Activated naive CD8-positive, alpha-beta T cell (primary cell): ENCODE data around the gene MEG3.

Experiments
- H3K27ac Mint-ChIP-seq: one replicate; pipeline ENCODE4 v1.8.0; 2021; ENCODE audit warnings: mixed read lengths
- H3K27me3 Mint-ChIP-seq: one replicate; pipeline ENCODE4 v1.8.0; 2021; ENCODE audit warnings: mixed read lengths
- H3K36me3 Mint-ChIP-seq: one replicate; pipeline ENCODE4 v1.8.0; 2021; ENCODE audit warnings: mixed read lengths
- H3K4me1 Mint-ChIP-seq: one replicate; pipeline ENCODE4 v1.8.0; 2021; ENCODE audit warnings: low read depth, mixed read lengths
- H3K4me3 Mint-ChIP-seq: one replicate; pipeline ENCODE4 v1.8.0; 2021; ENCODE audit warnings: mild to moderate bottlenecking, mixed read lengths
- H3K9me3 Mint-ChIP-seq: one replicate; pipeline ENCODE4 v1.8.0; 2021; ENCODE audit warnings: low read depth, mixed read lengths

MEG3 gene

GRCh38 chr14:100864960-100865681 is 39.2 kb downstream of the MEG3 start:
- Mint-ChIP-seq H3K36me3 (no peaks in the 10 kb centered on the region), H3K4me1 (no peaks in the 10 kb centered on the region), H3K27me3 (no peaks in the 10 kb centered on the region), H3K27ac (no peak overlapping the region), H3K9me3 (no peaks in the 10 kb centered on the region), H3K4me3 (no peak overlapping the region)

DNA sequence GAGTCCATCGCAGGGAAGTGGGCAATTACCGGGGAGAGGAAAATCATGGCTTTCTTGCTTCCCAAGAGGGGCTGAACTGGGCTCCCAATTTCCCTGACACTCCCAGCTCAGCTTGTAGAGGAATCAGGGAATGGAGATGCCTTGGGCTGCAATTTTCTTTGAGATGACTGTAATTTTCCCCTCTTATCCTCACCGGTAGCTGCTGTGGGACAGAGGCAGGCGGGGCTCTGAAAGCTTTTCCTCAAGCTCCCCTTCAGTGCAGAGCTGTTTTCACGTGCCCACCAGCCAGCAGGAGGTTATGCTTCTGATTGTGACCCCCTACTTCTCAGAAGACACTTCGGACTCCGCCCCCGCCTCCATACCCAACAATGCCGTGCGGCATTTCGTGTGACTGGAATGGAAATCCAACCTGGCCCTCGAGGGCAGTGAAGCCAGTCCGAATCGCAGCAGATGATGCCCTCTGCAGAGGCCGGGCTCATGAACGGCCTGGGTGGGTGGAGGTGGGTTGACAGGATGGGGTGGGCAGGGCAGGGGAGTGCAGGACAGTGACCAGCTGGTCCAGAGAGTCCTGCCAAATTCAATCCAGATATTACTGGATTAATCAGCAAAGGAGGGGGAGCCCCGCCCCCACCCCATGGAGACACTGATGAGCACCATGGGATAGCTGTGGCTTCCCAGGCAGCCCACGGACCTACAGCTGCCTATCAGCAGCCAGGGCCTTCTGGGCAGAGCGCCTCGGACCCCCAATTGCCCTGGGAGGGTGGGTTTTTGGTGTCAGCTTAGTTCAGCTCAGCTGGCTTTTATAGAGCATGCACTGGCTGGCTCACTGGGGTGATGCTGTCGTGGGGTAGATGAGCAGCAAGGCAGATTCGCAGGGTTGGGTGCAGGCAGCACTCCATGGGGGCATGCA is 40.0 kb downstream of the MEG3 start:
- no peaks in the 10 kb centered on the region for H3K9me3 Mint-ChIP-seq
- H3K27me3 Mint-ChIP-seq: no peaks in the 10 kb centered on the region
- H3K27ac Mint-ChIP-seq: no peak overlapping the region
- H3K36me3 Mint-ChIP-seq: no peaks in the 10 kb centered on the region
- no peaks in the 10 kb centered on the region for H3K4me1 Mint-ChIP-seq
- H3K4me3 Mint-ChIP-seq: no peak overlapping the region

GRCh38 chr14:100866666-100867630 is 41.0 kb downstream of the MEG3 start:
- H3K27me3 Mint-ChIP-seq: no peaks in the 10 kb centered on the region
- H3K36me3 Mint-ChIP-seq: no peaks in the 10 kb centered on the region
- no peak overlapping the region for H3K27ac Mint-ChIP-seq
- no peaks in the 10 kb centered on the region for H3K4me1 Mint-ChIP-seq
- H3K9me3 Mint-ChIP-seq: no peaks in the 10 kb centered on the region
- no peak overlapping the region for H3K4me3 Mint-ChIP-seq

- H3K36me3 Mint-ChIP-seq: no peaks in the 10 kb centered on the region
- no peak overlapping the region for H3K27ac Mint-ChIP-seq
- H3K9me3 Mint-ChIP-seq: no peaks in the 10 kb centered on the region
- peaks cover 1% of the 10 kb centered on the region for H3K4me1 Mint-ChIP-seq
- no peaks in the 10 kb centered on the region for H3K27me3 Mint-ChIP-seq
- H3K4me3 Mint-ChIP-seq: no peak overlapping the region
These were observed 41.9 kb downstream of the MEG3 start for GRCh38 chr14:100867631-100868315.

DNA sequence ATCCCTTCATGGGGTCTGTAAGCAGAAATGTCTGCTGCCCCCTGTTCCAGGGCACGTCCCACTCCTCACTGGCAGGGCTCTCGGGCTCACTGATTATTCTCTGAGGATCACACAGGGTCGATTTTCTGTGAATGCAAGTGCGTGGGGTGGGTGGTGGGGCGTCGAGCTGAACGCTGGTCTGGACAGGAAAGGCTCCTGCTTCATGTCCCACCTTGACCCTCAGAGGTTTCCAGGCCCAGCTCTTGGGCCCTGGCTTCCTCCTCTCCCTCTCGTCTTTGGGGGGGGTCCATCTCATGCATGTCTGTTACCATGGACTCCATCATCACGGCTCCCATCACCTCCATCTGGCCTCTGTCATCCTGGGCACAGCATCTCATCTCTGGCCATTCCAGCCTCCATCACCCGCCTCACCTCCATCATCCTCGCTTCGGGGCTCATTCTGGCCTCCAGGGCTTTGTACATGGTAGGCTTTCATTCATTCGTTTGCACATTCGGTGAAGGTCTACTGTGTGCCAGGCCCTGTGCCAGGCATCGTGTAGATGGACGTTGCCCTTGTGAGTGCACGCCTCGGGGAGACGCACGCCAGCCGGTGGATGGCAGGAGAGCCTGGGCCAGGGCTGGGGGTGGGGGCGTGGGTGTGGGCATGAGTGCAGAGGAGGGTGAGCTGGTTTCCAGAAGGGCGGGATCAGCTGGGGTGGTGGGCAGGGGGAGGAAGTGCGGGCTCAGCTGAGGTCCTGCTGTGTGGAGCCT is 42.9 kb downstream of the MEG3 start:
- no peak overlapping the region for H3K4me3 Mint-ChIP-seq
- H3K9me3 Mint-ChIP-seq: no peaks in the 10 kb centered on the region
- H3K27ac Mint-ChIP-seq: no peak overlapping the region
- H3K27me3 Mint-ChIP-seq: no peaks in the 10 kb centered on the region
- peaks cover 1% of the 10 kb centered on the region for H3K4me1 Mint-ChIP-seq
- H3K36me3 Mint-ChIP-seq: no peaks in the 10 kb centered on the region

DNA sequence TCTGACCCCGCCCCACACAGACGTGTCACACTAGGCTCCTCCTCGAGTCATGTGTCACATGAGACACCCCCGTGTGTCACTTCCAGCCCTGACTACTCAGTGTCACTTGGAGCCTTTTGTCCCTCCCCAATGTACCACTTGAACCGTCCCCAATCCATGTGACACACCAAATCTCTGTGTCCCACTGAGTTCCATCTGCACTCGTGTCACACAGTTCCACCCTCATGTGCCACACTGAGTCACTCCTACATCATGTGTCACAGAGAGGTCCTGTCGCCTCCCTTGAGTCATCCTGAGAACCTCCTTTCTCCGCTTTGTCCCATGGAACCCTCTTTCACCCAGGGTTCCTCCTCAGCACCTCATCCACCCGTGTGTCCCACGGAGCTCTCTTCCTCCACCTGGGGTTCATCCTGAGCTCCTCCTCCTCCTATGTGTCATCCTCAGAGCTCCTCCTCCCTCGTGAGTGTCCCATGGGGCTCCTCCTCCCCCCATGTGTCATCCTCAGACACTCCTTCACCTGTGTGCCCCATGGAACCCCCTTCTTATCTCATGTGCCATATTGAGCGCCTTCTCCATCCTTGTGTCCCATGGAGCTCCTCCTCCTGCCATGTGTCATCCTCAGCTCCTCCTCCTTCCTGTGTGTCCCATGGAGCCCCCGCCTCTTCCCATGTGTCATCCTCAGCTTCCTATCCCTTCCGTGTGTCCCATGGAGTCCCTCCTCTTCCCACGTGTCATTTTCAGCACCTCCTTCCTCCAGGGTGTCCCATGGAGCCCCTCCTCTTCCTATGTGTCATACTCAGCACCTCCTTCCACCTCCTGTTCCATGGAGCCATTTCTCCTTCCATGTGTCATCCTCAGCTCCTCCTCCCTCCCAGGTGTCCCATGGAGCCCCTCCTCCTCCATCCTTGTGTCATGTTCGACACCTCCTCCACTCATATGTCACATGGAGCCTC is 45.6 kb downstream of the MEG3 start:
- H3K27ac Mint-ChIP-seq: no peak overlapping the region

DNA sequence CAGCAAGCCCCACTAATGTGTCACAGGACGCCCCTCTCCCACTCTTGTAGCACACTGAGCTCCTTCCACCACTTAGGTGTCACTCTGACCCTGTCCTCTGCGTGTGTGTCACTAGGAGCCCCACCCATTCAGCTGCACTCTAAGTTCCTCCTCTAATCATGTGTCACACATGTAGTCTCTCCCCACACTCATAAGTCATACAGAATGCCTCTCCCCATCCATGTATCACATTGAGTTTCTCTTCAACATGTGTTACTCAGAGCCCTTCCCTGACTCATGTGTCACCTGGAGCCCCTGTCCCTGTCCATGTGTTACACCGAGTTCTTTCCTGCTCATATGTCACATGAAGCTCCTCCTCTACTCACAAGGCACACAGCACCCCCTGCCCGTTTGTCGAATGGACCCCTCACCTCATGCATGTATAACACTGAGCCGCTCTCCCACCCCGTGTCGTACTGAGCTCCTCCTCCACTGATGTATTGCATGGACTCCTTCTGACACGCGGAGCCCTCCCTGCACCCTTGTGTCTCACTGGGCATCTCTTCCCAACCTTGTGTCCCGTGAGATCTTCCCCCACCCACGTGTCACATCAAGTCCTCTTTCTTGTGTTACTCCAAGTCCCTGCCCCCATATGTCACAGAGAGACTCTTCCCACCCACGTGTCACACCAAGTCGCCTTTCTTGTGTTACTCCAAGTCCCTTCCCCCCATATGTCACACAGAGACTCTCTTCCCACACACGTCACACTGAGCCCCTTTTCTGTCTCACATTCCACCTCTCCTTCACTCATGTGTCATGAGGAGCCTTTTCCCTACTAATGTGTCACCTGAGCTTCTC is 46.6 kb downstream of the MEG3 start:
- H3K27ac Mint-ChIP-seq: no peak overlapping the region
- no peaks in the 10 kb centered on the region for H3K36me3 Mint-ChIP-seq
- H3K9me3 Mint-ChIP-seq: no peaks in the 10 kb centered on the region
- H3K4me3 Mint-ChIP-seq: no peak overlapping the region
- H3K4me1 Mint-ChIP-seq: peaks cover 1% of the 10 kb centered on the region
- H3K27me3 Mint-ChIP-seq: peaks cover 1% of the 10 kb centered on the region

More for the DNA sequence above, 45.6 kb downstream of the MEG3 start:
- no peaks in the 10 kb centered on the region for H3K9me3 Mint-ChIP-seq
- no peaks in the 10 kb centered on the region for H3K36me3 Mint-ChIP-seq
- no peak overlapping the region for H3K4me3 Mint-ChIP-seq
- peaks cover 1% of the 10 kb centered on the region for H3K4me1 Mint-ChIP-seq
- no peaks in the 10 kb centered on the region for H3K27me3 Mint-ChIP-seq

DNA sequence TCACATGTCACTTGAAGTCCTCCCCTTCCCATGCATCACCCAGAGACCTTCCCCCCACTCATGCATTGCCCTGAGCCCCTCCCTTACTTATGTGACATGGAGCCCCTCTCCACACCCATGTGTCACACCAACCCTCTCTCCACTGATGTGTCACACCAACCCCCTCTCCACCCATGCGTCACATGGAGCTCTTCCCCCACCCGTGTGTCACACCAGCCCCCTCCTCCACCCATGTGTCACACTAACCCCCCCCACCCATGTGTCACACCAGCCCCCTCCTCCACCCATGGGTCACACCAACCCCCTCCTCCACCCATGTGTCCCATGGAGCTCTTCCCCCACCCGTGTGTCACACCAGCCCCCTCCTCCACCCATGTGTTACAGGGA is 47.2 kb downstream of the MEG3 start:
- no peaks in the 10 kb centered on the region for H3K9me3 Mint-ChIP-seq
- no peak overlapping the region for H3K4me3 Mint-ChIP-seq
- H3K4me1 Mint-ChIP-seq: peaks cover 1% of the 10 kb centered on the region
- H3K27ac Mint-ChIP-seq: no peak overlapping the region
- H3K27me3 Mint-ChIP-seq: peaks cover 2% of the 10 kb centered on the region
- H3K36me3 Mint-ChIP-seq: no peaks in the 10 kb centered on the region

DNA sequence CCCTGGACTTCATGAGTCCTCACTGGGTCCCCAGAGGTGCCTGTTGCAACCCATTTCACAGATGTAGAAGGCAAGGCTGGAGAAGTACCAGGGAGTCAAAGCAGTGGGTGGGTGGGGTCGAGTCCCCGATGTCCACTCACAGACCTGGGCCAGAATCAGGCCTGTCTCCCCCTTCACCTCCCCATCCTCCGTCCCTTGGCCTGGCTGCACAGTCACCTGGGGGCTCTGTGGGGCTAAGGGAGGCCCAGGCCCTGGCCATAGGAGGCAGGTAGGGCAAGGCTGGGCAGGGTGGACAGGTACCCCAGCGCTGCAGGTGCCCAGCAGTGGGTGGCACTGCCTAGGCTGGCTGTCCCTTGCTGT is 48.1 kb downstream of the MEG3 start:
- Mint-ChIP-seq H3K9me3 (no peaks in the 10 kb centered on the region), H3K36me3 (no peaks in the 10 kb centered on the region), H3K4me1 (peaks cover 1% of the 10 kb centered on the region), H3K4me3 (no peak overlapping the region), H3K27me3 (peaks cover 2% of the 10 kb centered on the region), H3K27ac (no peak overlapping the region)

GRCh38 chr14:100874411-100875091 is 48.6 kb downstream of the MEG3 start:
- no peak overlapping the region for H3K4me3 Mint-ChIP-seq
- peaks cover 2% of the 10 kb centered on the region for H3K27me3 Mint-ChIP-seq
- H3K27ac Mint-ChIP-seq: no peak overlapping the region
- peaks cover 1% of the 10 kb centered on the region for H3K4me1 Mint-ChIP-seq
- no peaks in the 10 kb centered on the region for H3K9me3 Mint-ChIP-seq
- H3K36me3 Mint-ChIP-seq: no peaks in the 10 kb centered on the region

DNA sequence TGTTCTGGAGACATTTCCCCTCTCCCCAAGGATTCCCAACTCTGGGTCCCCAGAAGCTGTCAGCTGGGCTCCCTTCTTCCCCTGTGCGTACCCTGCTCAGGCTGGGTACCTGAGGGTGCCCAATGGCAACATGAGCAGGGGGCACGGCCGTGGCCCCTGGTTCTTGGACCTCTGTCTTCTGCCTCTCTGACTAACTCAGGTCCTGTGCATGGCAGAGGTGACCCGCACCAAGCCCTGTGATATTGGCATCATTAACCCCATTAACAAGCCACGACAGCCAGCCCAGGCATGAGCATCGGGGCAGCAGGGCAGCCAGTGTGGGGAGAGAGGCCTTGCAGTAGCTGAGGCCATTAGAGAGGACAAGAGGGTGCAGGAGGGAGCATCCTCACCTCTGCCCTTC is 49.2 kb downstream of the MEG3 start:
- Mint-ChIP-seq H3K4me3 (no peak overlapping the region), H3K27me3 (peaks cover 2% of the 10 kb centered on the region), H3K9me3 (no peaks in the 10 kb centered on the region), H3K4me1 (peaks cover 1% of the 10 kb centered on the region), H3K36me3 (no peaks in the 10 kb centered on the region), H3K27ac (no peak overlapping the region)
